ENCODE results near the gene DEFB132. TPM values are rescaled to one million over a fixed set of nuclear protein-coding genes. Genes with fewer than 3 reads are reported as not detected.

DEFB132 gene
- total RNA-seq, 2 experiments from 2014 or later, result not detected

DNA sequence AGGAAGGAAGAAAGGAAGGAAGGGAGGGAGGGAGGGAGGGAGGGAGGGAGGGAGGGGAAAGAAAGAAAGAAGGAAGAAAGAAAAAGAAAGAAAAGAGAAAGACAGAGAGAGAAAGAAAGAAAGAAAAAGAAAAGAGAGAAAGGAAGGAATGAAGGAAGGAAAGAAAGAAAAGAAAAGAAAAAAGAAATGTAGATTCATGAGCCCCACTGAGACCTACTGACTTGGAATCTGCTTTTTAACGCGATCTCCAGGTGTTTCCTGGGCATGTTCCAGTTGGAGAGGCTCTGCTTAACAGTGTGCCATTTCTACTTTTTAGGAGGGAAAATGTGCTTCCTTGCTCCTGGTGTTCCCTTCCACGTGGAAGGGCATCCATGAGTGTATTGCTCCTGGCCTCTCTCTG lies 16.4 kb downstream of the DEFB132 start:
- H3K4me1 ChIP-seq (ENCODE audit: insufficient read depth, low read length, poor library complexity, severe bottlenecking), result no peaks in the 10 kb centered on the region
- no TSS peak for BruUV-seq (replicated peaks)

DNA sequence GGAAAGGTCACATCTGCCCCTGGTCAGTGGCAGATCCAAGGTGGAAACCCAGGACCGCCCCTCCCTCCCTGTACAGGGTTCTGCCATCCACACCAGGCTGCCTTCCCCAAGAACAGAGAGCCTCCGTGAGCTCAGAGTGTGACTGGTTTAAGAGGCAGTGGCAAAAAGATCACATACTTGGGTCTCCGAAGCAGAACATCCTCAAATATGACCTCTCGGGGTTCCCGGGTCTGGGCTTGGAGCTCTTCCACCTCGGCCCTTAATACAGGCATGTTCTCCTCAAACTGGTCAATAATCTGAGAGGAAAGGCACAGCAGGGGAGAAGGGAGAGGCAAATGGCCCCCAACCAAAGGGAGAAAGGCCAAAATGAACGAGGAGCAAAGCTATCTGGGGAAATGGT lies 18.3 kb downstream of the DEFB132 start:
- H3K4me1 ChIP-seq (ENCODE audit: insufficient read depth, low read length, poor library complexity, severe bottlenecking), result no peaks in the 10 kb centered on the region
- BruUV-seq (replicated peaks), result no TSS peak
- no peaks in the 10 kb centered on the region for H4K20me1 ChIP-seq (ENCODE audit: insufficient read depth, low read length)
- no peak overlapping the region for H3K27ac ChIP-seq (ENCODE audit: low read depth, low read length, poor library complexity, severe bottlenecking)
- no peak overlapping the region for H3K4me3 ChIP-seq (ENCODE audit: low read depth, low read length, poor library complexity, severe bottlenecking)
- intact Hi-C loops (cut with micrococcal nuclease; ENCODE audit: unreplicated experiment), result no loop called here
- POLR2A ChIA-PET, result no interaction called here
- H3K4me2 ChIP-seq (ENCODE audit: low read length), result no peak overlapping the region
- no peaks in the 10 kb centered on the region for H3K9me2 ChIP-seq (ENCODE audit: insufficient read depth, low read length)
- peaks cover 11% of the 10 kb centered on the region; the same call in 1 of the 2 replicates for H3K36me3 ChIP-seq (ENCODE audit: insufficient read depth, low read length)
- CTCF ChIA-PET (ENCODE audit: unreplicated experiment), result no interaction called here
- DNase-seq (ENCODE audit: low spot score), result no peak
- TF ChIP-seq, protein P1, sequence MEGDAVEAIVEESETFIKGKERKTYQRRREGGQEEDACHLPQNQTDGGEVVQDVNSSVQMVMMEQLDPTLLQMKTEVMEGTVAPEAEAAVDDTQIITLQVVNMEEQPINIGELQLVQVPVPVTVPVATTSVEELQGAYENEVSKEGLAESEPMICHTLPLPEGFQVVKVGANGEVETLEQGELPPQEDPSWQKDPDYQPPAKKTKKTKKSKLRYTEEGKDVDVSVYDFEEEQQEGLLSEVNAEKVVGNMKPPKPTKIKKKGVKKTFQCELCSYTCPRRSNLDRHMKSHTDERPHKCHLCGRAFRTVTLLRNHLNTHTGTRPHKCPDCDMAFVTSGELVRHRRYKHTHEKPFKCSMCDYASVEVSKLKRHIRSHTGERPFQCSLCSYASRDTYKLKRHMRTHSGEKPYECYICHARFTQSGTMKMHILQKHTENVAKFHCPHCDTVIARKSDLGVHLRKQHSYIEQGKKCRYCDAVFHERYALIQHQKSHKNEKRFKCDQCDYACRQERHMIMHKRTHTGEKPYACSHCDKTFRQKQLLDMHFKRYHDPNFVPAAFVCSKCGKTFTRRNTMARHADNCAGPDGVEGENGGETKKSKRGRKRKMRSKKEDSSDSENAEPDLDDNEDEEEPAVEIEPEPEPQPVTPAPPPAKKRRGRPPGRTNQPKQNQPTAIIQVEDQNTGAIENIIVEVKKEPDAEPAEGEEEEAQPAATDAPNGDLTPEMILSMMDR (conservative IDR thresholded peaks at IDR 0.05; ENCODE audit: low read length), result no peak
- no peak for TF ChIP-seq EZH2phosphoT487 (IDR thresholded peaks at IDR 0.05; ENCODE audit: borderline replicate concordance, low read depth, low read length)
- H2AFZ ChIP-seq (ENCODE audit: low read length), result no peak overlapping the region
- H3K9me3 ChIP-seq (ENCODE audit: low read length), result no peaks in the 10 kb centered on the region
- no peaks in the 10 kb centered on the region for H3K79me2 ChIP-seq (ENCODE audit: insufficient read depth, low read depth, low read length)

More for the DNA sequence above, 16.4 kb downstream of the DEFB132 start:
- H2AFZ ChIP-seq (ENCODE audit: low read length), result no peak overlapping the region
- H3K36me3 ChIP-seq (ENCODE audit: insufficient read depth, low read length), result peaks cover 11% of the 10 kb centered on the region; the same call in 1 of the 2 replicates
- H3K4me2 ChIP-seq (ENCODE audit: low read length), result no peak overlapping the region
- CTCF ChIA-PET (ENCODE audit: unreplicated experiment), result no interaction called here
- POLR2A ChIA-PET, result no interaction called here
- no peaks in the 10 kb centered on the region for H3K79me2 ChIP-seq (ENCODE audit: insufficient read depth, low read depth, low read length)
- intact Hi-C loops (cut with micrococcal nuclease; ENCODE audit: unreplicated experiment), result no loop called here
- no peaks in the 10 kb centered on the region for H3K9me2 ChIP-seq (ENCODE audit: insufficient read depth, low read length)
- TF ChIP-seq, protein P1 (conservative IDR thresholded peaks at IDR 0.05; ENCODE audit: low read length), result no peak
- no peak for TF ChIP-seq EZH2phosphoT487 (IDR thresholded peaks at IDR 0.05; ENCODE audit: borderline replicate concordance, low read depth, low read length)
- no peak overlapping the region for H3K27ac ChIP-seq (ENCODE audit: low read depth, low read length, poor library complexity, severe bottlenecking)
- H4K20me1 ChIP-seq (ENCODE audit: insufficient read depth, low read length), result no peaks in the 10 kb centered on the region
- H3K9me3 ChIP-seq (ENCODE audit: low read length), result no peaks in the 10 kb centered on the region
- H3K4me3 ChIP-seq (ENCODE audit: low read depth, low read length, poor library complexity, severe bottlenecking), result no peak overlapping the region
- DNase-seq (ENCODE audit: low spot score), result no peak

DNA sequence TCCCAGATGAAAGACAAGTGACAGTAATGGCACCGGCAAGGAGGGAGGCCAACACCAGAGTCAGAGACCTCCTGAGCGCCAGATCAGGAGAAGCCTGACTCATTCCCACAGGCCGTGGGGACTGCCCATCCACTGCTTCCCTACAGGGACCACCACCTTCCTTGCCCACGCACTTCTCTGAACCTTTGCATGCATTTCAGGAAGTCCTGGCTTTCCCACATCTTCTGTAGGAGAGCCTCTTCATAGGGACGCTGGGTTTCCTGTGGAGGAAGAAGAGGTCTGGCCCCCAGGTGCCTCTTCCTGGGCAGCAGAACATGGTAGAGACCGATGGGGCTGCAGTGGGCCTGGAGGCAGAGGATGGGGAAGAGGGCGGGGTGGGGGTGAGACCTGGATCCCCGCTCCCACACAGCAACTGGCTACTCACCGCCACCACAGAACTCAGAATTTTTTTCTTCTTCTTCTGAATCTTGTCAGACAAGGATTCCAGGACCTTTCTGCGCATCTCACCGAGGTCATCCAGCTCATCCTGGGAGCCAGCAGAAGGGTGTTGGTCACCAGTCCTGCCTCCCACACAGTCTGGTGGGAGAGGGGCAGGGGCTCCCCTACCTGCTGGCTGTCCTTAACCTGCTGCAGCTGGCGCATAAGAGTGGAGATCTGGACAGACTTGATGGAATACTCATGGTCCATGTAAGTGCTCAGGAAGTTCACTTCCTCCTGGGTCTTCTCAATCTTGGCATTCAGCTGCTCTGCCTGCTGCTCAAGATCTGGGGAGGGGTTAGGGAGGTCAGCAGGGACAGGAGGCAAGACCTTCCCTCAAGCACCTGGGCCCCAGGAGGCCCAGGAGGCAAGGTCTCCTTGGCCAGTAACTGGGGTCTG lies 19.3 kb downstream of the DEFB132 start:
- Histone ChIP-seq H3K4me1 (ENCODE audit: insufficient read depth, low read length, poor library complexity, severe bottlenecking) (no peaks in the 10 kb centered on the region), H3K9me3 (ENCODE audit: low read length) (no peaks in the 10 kb centered on the region), H3K36me3 (ENCODE audit: insufficient read depth, low read length) (peaks cover 11% of the 10 kb centered on the region; the same call in 1 of the 2 replicates), H3K79me2 (ENCODE audit: insufficient read depth, low read depth, low read length) (no peaks in the 10 kb centered on the region), H3K27ac (ENCODE audit: low read depth, low read length, poor library complexity, severe bottlenecking) (no peak overlapping the region), H3K9me2 (ENCODE audit: insufficient read depth, low read length) (no peaks in the 10 kb centered on the region), H3K4me3 (ENCODE audit: low read depth, low read length, poor library complexity, severe bottlenecking) (no peak overlapping the region), H4K20me1 (ENCODE audit: insufficient read depth, low read length) (no peaks in the 10 kb centered on the region), H3K4me2 (ENCODE audit: low read length) (no peak overlapping the region), H2AFZ (ENCODE audit: low read length) (no peak overlapping the region)
- ChIA-PET CTCF (ENCODE audit: unreplicated experiment) (no interaction called here), POLR2A (no interaction called here)
- BruUV-seq (replicated peaks), result TSS peak; percentile 62
- intact Hi-C loops (cut with micrococcal nuclease; ENCODE audit: unreplicated experiment), result no loop called here
- DNase-seq (ENCODE audit: low spot score), result no peak
- no peak for TF ChIP-seq EZH2phosphoT487 (IDR thresholded peaks at IDR 0.05; ENCODE audit: borderline replicate concordance, low read depth, low read length)
- TF ChIP-seq, protein P1 (conservative IDR thresholded peaks at IDR 0.05; ENCODE audit: low read length), result no peak

Measured in OCI-LY7 (cell line).